ENCODE results near the gene GOLGA8S. TPM values are rescaled to one million over a fixed set of nuclear protein-coding genes. Genes with fewer than 3 reads are reported as not detected.

Gene GOLGA8S
- polyA plus RNA-seq, 3 donors, result 0.17 TPM; not detected in 2

GRCh38 chr15:23395030-23395692 lies 40.6 kb downstream of the GOLGA8S start:
- Histone ChIP-seq H3K9ac (ENCODE audit: insufficient read depth, low read length, poor library complexity, severe bottlenecking) (no peak overlapping the region), H3K4me1 (ENCODE audit: control insufficient read depth in 1 of 2, insufficient read depth in 2 of 2, low read length in 2 of 2) (no peaks in the 10 kb centered on the region), H3K27ac (ENCODE audit: low read depth in 1 of 2, low read length in 2 of 2) (no peak overlapping the region), H3K27me3 (ENCODE audit: control insufficient read depth in 2 of 2, insufficient read depth in 2 of 2, low read length in 2 of 2) (no peaks in the 10 kb centered on the region), H3K4me3 (replicated peaks in 1 of 3; ENCODE audit: low read depth in 2 of 3, low read length in 3 of 3) (no peak overlapping the region), H3K79me2 (ENCODE audit: insufficient read depth, low read length) (no peaks in the 10 kb centered on the region), H3K36me3 (replicated peaks in 1 of 2; ENCODE audit: control insufficient read depth in 1 of 2, insufficient read depth in 2 of 2, low read length in 2 of 2) (no peaks in the 10 kb centered on the region), H3K9me3 (replicated peaks in 1 of 2; ENCODE audit: control insufficient read depth in 1 of 2, insufficient read depth in 1 of 2, low read length in 2 of 2) (no peaks in the 10 kb centered on the region), H4K20me1 (ENCODE audit: insufficient read depth, low read length) (no peaks in the 10 kb centered on the region), H3K4me2 (replicated peaks; ENCODE audit: extremely low read depth, low read length, poor library complexity, severe bottlenecking) (no peak overlapping the region), H2AFZ (ENCODE audit: insufficient read depth, low read depth, low read length, poor library complexity, severe bottlenecking) (no peak overlapping the region)
- Mint-ChIP-seq H3K4me1 (no peaks in the 10 kb centered on the region), H3K9me3 (peaks cover 0 to 19% (median 7%) of the 10 kb centered on the region in 7 donors), H3K27ac (no peak overlapping the region), H3K4me3 (no peak overlapping the region), H3K27me3 (ENCODE audit: low read depth in 3 of 3) (peaks cover 0 to 3% (median 2%) of the 10 kb centered on the region in 3 donors), H3K36me3 (no peaks in the 10 kb centered on the region)
- DNase-seq, result no peak
- intact Hi-C loops (cut with micrococcal nuclease), result no loop called here
- TF ChIP-seq CTCF (IDR thresholded peaks at IDR 0.05), result no peak
- 83% methylated on average over 10 of the region's 15 CpGs for whole genome bisulfite sequencing (ENCODE audit: insufficient coverage)

- no peak for DNase-seq
- no peaks in the 10 kb centered on the region for H3K4me1 Mint-ChIP-seq
- H3K36me3 Mint-ChIP-seq, result no peaks in the 10 kb centered on the region
- intact Hi-C loops (cut with micrococcal nuclease), result no loop called here
- H3K27me3 Mint-ChIP-seq (ENCODE audit: low read depth in 3 of 3), result peaks cover 0 to 4% (median 3%) of the 10 kb centered on the region in 3 donors
- Histone ChIP-seq H3K9me3 (replicated peaks in 1 of 2; ENCODE audit: control insufficient read depth in 1 of 2, insufficient read depth in 1 of 2, low read length in 2 of 2) (no peaks in the 10 kb centered on the region), H4K20me1 (ENCODE audit: insufficient read depth, low read length) (no peaks in the 10 kb centered on the region), H3K36me3 (replicated peaks in 1 of 2; ENCODE audit: control insufficient read depth in 1 of 2, insufficient read depth in 2 of 2, low read length in 2 of 2) (no peaks in the 10 kb centered on the region), H2AFZ (ENCODE audit: insufficient read depth, low read depth, low read length, poor library complexity, severe bottlenecking) (no peak overlapping the region), H3K27me3 (ENCODE audit: control insufficient read depth in 2 of 2, insufficient read depth in 2 of 2, low read length in 2 of 2) (no peaks in the 10 kb centered on the region), H3K79me2 (ENCODE audit: insufficient read depth, low read length) (no peaks in the 10 kb centered on the region), H3K9ac (ENCODE audit: insufficient read depth, low read length, poor library complexity, severe bottlenecking) (no peak overlapping the region), H3K4me2 (replicated peaks; ENCODE audit: extremely low read depth, low read length, poor library complexity, severe bottlenecking) (no peak overlapping the region), H3K4me3 (replicated peaks in 1 of 3; ENCODE audit: low read depth in 2 of 3, low read length in 3 of 3) (no peak overlapping the region), H3K27ac (ENCODE audit: low read depth in 1 of 2, low read length in 2 of 2) (no peak overlapping the region), H3K4me1 (ENCODE audit: control insufficient read depth in 1 of 2, insufficient read depth in 2 of 2, low read length in 2 of 2) (no peaks in the 10 kb centered on the region)
- peaks cover 0 to 24% (median 7%) of the 10 kb centered on the region in 7 donors for H3K9me3 Mint-ChIP-seq
- no peak for TF ChIP-seq CTCF (IDR thresholded peaks at IDR 0.05)
- WGBS (ENCODE audit: insufficient coverage), result 78% methylated on average over 5 of the region's 5 CpGs
- no peak overlapping the region for H3K4me3 Mint-ChIP-seq
- H3K27ac Mint-ChIP-seq, result no peak overlapping the region
Observed at GRCh38 chr15:23395832-23396231, 41.3 kb downstream of the GOLGA8S start.
